ENCODE measurements around the gene ABCG5.
A peak's percentile ranks its signal among the peaks of the same experiment; 100 is the strongest.

The ABCG5 gene

DNA sequence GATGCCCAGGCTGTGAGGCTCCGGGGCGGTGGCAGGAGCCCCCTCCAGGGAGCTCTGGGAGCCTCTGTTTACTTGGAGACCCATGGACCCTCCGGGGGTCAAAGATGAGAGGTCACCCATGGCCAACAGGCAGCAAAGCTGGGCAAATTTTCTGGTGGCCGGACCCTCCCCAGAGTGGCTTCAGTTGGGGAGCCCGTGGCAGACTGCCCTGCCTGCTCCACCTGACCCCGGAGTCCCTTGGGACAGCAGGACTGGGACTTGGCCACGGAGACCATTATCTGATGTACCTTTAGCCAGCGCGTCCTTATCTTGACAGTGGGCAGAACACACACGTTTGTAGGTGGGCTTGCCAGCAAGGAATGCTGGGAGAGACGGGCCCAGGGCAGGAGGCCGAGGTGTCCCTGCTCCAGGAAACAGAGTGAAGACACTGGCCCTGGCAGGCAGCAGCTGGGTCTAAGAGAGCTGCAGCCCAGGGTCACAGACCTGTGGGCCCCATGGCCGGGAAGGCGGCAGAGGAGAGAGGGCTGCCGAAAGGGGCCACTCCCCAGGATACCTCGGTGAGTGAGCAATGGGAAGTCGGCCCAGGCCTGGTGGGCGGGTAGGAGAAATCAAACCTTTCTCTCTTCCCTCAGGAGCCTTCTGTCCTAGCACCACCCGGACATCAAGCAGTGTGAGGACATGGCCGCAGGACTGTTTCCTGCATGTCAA, at the start of gene ABCG5, which contains the start of gene ABCG8:
TSS of gene ABCG5 (minus strand) at position 280 of the 708 bp plus-strand sequence. CDS start at position 120, 160 bp downstream.
TSS of gene ABCG8 (plus strand) at position 412 of the 708 bp plus-strand sequence. CDS start at position 495, 83 bp downstream.
- no peak for DNase-seq

DNA sequence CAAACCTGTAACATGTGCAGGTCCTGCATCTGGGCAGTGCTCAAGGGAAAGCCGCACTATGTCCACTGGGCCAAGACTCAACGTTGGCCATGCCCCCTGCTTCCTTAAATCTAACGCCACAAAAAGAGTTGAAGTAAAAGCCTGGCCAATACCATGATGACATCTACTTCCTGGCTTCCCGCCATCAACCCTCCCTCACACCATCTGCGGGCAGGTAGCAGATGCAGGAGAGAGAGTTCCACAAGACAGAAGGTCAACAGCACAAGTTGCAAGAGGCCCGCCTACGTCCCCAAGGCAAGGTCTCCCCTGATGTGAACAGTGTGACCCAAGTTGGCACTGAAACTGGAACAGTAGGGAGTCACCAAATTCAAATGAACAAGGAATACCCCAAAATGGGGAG, 48.5 kb upstream of the ABCG5 start:
- DNase-seq = no peak

DNA sequence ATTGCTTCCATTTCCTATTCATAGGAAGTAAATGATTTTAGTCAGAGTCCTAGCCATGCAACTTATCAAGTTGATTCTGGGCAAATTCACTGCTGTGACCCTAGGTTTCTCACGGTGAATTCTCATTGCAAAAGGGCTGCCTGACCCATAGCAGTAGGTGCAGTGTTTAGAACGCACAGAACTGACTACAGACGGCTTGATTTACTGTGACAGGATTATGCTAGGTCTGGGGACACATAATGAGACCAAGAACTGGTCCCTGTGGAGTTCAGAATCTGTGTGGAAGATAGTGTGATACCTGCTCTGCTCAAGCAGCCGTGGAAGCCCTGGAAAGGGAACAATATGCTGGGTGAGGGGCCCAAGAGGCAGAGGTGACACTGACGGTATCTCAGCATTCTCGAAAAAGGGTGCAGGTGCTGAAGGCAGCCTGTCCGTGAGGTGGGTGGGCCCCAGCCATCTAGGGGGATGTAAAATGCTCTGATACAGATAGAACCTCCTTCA, 46.5 kb upstream of the ABCG5 start:
- DNase-seq = no peak

DNA sequence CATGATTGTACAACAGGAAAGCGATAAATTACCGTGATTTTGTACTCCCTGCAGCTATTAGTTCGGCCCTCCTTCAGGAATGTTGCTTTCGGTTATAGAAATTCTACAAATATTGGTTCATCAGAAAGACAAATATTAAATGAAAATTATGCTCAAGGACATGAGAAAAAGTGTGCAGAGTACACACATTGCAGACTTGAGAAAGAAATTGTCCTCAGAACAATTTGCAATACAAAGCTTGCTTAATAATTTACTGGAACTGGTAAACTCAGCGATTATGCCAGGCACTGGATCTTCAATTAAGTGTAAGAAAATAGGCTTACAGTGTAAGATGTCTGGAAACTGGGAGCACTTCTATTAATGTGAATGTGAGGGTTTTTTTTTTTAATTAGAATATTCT, 46.0 kb upstream of the ABCG5 start:
- DNase-seq = no peak

DNA sequence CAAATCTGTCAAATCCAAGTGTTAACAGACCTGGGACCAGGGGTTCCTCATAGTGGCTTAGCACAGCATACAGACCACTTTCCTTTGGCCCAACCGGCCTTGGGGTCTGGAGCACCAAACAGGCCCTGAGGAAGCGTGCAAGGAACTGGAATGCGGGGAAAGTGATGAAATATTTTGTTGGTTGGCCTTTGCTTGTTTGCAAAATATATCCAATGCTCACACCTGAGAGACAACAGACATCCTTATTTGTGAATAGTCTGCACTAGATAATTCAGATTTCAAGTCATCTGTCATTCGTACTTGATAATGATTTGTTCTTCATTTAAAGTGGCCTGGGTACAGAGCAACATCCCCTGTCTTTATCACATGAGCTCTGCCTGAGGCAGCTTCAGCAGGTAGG, 43.7 kb upstream of the ABCG5 start:
- DNase-seq = no peak

DNA sequence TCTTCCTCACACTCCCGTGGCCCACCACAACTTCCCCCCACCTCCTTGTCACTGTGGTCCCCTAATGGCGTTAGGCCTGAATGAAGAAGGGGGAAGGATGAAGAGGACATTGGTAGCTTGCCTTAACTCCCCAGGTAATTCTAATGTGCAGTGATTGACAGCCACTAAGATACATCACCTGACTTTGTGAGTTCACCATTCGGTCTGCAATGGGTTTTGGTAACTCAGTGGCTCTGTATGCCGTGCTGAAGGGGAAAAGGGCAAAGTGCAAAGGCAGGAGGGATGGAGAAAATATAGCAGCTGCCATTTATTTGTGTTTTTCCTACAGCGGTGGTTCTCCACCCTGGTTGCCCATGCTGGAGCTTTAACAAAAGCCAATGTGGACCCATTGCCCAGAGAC, 42.3 kb upstream of the ABCG5 start:
- no peak for DNase-seq

DNA sequence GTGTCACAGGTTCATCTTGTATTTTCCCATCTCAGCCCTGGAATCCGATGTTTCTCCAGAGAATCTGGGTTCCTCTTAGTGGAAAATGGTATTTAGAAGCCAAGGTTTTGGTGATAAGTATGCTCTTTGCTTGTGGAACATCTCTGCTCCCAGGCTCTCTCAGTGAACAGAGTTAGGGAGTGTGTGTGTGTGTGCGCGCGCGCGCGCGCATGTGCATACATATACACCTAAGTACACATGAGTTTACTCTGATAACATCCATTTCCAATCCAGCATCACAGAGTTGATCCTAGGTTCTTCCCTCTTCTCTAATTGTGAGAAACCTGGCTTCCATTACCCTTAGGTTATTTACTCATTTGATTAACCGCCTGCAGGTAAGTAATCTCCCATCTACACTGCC, 41.8 kb upstream of the ABCG5 start:
- no peak for DNase-seq

DNA sequence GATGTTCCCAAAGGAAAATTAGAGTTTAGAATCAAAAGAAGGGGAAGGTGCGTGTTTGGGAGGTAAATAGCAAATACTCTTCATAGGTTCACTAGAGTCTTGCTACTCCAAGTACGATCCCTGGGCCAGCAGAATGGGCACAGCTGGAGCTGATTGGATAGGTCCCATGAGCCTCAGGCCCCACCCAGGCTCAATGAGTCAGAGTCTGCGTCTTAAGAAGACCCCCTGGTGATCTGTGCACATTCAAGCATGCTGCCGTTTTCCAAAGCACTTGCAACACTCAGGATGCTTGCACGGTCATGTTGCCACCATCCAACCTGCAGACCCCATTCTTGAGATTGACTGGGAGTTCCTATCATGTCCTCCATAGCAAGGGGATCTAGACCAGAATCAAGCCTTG, 40.6 kb upstream of the ABCG5 start:
- DNase-seq = no peak

DNA sequence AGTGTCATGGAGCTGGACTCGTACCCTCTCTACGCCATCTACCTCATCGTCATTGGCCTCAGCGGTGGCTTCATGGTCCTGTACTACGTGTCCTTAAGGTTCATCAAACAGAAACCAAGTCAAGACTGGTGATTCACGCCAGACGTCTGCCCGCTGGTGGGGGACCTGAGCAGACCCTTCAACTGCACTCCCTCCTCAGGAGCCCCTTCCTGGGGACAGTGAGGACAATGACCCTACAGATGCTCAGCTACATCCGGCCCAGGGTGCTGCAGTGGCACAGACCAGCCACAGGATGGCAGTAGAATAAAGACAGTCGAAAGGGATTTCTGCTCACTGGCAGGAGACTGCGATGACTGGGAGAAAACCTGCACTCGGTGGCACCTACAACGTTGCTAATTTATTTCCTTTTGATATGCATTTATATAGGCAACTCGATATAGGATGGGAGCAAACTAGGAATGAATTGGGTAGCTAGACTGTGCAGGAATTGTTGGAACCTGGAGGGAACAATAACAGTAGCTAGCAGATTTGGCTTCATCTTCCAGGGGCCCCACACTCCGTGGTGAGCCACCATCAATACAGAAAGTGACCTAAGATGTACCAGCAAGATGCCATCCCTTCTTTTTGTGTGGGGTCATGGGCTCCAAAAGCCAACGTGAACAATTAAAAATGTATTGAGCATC, 39.3 kb upstream of the ABCG5 start:
- DNase-seq = peak; percentile 52

DNA sequence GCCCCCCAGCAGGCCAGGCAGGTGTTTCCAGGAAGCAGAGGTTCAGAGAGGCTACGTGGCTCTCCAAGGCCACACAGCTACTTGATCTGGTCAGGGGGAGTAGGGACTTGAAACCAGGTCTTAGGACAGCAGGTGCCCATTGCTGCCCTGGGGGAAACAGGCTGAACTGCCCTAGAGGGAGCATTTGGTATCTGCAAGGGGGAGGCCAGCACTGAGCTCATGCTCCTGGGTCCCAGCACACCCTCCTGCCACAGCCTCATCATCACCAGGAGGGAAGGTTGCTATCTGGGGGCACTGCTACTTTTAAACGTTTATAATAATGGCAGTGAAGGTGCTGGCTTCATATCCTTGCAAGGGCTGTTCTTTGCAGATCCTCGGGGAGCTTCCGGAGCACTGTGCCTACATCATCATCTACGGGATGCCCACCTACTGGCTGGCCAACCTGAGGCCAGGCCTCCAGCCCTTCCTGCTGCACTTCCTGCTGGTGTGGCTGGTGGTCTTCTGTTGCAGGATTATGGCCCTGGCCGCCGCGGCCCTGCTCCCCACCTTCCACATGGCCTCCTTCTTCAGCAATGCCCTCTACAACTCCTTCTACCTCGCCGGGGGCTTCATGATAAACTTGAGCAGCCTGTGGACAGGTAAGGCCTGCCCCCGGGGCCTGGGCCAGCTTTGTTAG, 36.3 kb upstream of the ABCG5 start:
- no peak for DNase-seq

DNA sequence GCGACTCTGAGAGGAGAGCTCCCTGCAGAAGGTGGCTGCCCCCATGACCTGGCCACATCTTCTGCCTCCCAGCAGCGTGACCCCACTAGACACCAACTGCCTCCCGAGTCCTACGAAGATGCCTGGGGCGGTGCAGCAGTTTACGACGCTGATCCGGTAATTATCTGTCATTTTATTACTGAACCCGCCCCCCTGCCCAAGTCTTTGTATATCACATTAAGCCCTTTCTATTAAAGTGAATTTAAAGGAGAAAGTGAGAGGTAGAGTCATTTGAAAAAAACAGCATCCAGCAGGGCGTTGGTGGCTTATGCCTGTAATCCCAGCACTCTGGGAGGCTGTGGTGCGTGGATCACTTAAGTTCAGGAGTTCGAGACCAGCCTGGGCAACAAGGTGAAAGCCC, 33.5 kb upstream of the ABCG5 start:
- DNase-seq = no peak

DNA sequence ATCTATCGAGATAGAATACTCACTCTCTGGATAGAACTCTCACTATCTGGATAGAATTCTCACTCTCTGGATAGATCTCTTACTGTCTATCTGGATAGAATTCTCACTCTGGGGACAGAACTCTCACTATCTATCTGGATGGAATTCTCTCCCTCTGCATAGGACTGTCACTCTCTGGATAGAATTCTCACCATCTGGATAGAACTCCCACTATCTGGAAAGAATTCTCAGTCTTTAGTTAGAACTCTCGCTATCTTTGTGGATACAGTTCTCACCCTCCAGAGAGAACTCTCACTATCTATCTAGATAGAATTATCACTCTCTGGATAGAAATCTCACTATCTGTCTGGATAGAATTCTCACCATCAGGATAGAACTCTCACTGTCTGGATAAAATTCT, 16.7 kb upstream of the ABCG5 start:
- DNase-seq = no peak

DNA sequence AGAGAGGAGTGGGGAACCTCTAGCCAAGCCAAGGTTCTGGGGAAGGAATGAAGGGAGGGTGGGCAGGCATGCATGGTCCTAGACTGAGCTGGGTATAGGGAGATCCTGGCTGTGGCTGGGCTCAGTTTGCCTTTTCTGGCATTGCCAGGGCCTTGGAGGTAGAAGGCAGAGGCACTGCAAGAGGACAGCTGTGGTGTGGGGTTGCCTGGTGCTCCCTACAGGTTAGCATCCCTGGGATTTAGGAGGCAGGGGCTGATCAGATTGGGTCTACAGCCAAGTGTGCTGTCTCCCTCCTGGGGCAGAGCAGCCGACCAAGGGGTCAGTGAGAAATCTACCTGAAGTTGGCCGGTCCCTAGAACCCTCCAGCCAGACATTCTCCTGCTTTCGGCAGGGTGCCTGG, 16.0 kb upstream of the ABCG5 start:
- DNase-seq = no peak

DNA sequence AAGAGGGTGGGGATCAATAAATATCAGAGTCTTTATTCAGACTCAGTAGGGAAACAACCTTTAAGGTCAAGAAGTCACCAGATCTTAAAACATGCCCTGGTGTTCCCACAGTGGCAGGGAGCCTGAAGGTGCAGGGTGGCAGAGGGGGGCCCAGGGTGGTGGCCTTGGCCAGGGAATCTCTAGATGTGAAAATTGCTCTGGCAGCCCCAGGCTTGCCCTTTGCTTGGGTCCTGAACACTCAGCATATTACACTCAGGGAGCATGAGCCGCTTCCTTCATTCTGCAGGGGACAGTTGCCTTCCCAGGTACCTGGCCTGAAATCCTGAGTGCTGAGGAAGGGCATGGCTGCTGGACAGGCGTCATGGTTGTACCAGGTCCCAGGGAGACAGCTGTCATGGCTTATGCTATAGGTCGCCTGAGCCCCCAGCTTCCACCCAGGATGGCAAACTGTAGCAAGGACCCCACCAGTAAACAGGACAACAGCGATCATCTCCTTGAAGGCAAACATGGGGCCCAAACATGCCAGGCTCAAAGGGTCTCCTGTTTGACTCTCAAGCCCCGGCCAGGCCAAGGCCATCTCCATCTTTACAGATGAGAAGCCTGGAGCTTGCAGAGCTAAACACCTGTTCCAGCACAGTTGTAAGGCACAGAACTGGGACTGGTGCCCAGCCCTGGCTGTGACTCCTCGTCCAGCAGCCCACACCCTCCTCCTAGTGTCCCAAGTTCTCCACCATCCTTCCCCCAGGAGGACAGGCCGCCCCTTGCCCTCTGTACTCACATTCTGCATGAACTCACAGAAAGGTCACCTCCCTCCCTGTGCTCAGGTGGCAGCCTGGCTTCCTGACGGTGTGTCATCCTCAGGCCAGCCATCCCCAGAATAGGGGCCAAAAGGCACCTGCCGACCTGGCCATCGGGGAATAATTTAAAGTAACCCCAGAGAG, 14.8 kb upstream of the ABCG5 start:
- DNase-seq = no peak

DNA sequence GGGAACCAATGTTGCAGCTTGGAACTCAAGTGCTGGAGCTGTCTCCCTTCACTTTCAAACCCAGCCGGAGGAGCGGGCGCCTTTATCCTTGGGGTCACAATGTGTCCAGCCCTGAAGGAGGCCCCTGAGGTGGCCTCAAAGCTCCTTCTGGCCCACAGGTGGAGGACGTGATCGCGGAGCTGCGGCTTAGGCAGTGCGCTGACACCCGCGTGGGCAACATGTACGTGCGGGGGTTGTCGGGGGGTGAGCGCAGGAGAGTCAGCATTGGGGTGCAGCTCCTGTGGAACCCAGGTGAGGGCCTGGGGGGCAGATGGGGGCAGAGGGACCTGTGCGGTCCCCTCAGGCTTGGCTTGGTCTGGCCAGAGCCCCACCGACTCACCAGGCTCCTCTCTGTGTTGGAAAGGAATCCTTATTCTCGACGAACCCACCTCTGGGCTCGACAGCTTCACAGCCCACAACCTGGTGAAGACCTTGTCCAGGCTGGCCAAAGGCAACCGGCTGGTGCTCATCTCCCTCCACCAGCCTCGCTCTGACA, 13.6 kb upstream of the ABCG5 start:
- no peak for DNase-seq

DNA sequence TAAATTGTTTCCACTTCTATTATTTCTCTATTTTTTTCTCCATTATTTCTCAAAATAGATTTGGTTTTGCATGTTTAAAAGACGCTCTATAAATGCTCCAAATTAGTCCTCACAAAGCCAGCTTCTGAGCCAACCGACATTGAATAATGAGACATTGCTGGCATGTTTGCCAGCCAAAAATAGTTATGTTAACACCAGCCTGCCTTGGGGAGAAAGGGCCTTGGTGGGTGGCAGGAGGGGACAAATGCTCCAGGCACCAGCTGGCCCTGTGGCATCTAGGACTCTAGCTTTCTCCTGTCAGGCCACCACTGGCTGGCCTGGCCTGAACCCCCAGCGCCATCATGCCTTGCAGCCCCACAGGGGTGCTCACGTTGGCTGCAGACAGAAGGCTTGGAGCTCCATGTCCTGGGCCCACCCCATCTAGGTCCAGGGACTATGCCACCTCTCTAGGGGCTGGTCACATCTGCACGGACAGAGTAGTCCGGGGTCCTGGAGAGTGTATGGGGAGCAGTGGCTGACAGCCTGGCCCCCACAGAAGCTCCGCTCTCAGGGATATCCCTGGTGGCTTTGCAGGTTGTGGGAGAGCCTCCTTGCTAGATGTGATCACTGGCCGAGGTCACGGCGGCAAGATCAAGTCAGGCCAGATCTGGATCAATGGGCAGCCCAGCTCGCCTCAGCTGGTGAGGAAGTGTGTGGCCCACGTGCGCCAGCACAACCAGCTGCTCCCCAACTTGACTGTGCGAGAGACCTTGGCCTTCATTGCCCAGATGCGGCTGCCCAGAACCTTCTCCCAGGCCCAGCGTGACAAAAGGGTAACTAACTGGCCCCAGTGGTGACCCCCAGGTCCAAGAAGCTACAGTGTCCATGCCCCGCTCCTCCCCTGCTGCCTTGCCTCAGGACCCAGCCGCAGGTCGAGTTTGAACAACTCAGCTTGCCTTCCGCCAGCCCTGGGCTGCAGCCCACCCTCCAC, 12.7 kb upstream of the ABCG5 start:
- DNase-seq = no peak

DNA sequence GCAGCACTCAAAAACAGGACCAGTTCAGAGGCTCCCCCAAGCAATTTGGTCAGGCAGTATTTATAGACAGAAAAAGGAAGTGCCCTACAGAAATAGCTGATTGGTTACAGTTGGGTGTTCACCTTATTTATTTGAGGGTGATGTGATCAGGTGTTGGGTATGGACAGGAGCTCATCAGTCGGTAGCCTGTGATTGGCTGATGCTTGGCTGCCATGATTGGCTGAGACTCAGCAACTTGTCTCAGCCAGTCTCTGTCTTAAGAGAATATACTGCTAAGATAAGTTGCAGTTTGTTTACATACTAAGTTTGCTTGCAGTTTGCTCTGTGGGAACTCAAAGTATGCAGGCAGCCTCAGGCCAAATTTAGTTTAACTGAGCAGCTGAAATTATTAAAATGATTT, 9.6 kb upstream of the ABCG5 start:
- DNase-seq = no peak

DNA sequence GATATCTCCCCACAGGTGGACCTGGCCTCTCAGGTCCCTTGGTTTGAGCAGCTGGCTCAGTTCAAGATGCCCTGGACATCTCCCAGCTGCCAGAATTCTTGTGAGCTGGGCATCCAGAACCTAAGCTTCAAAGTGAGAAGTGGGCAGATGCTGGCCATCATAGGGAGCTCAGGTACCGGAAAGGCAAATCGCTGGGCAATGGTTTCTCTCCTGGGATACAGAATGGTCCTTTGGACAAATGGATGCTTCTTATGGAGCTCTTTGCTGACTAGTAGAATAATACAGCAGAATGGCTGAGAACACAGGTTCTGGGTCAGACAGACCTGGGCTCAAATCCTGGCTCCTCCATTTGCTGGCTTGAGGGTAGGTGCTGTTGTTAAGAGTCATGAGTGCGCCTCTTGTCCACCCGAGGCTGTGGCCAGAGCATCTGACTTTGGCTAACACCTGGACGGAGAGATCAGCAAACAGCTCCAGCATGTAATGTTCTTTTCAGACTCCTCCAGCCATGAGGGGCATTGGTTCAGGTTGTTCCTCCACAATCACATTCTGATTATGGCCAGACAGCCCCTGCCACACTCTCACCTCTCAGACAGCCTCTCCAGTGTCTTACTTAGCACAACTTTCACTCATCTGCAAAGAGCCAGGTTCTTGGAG, 7.6 kb upstream of the ABCG5 start:
- no peak for DNase-seq

DNA sequence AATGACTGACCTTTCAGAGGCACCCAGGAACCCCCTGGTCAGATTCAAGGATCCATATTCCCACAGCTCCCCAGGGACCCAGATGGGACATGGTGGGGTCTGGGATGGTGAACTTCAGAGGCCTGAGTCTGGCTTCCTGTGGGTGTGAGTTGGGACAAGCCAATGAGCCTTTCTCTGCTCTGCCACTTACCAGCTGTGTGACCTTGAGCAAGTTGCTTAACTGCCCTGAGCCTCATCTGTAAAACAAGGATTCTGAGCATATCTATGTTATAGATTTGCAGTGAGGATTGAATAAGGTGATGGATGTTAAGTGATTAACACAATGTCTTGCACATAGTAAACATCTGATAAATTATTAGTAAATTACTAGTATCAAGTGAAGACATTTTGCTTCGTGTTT, 6.5 kb upstream of the ABCG5 start:
- no peak for DNase-seq

DNA sequence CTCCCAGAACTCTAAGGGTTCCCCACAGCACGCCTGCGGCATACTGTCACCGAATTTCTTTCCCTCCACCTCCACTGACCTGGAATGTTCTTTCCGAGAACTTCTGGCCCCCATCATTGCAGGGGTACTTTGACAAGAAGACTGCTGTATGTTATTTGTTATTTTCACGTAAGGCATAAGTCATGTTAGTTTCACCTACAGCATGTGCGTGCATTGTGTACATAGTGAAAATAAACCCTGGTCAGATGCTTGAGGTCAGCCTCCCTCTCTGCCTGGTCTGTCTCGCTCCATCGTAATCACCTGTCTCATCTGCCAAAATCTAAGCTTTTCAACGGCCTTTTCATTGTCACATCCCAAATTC, 4.2 kb upstream of the ABCG5 start:
- DNase-seq = no peak

All from HCEC 1CT (cell line).